Erythroblast (primary cell): Measurements from ENCODE around the gene ZNF398.
"Not testable (repeated sequence)": the region's sequence is repeated elsewhere in the genome, so short reads cannot be mapped to it uniquely, and the experiment has no call there.

ENCODE experiments used
- DNase-seq, 2 experiments: peaks; one replicate each; lab custom pipeline; 2025; lab: John Stamatoyannopoulos, UW
- GATA1 ChIP-seq: IDR thresholded peaks from 2 replicates; pipeline ENCODE4 v1.6.1; 2011; ENCODE audit warnings: low read depth, mild to moderate bottlenecking, control low read depth, low read length, moderate library complexity
- POLR2A ChIP-seq: IDR thresholded peaks from 2 replicates; pipeline ENCODE4 v1.6.1; 2011; ENCODE audit warnings: mild to moderate bottlenecking, low read length

Gene ZNF398

GRCh38 chr7:149220534-149220933, 73.3 kb downstream of the ZNF398 start:
- DNase-seq: no peak
- TF ChIP-seq POLR2A (no peak), GATA1 (no peak)

GRCh38 chr7:149223176-149223575, 75.9 kb downstream of the ZNF398 start:
- DNase-seq: no peak
- TF ChIP-seq POLR2A (no peak), GATA1 (no peak)

GRCh38 chr7:149223761-149224160, 76.5 kb downstream of the ZNF398 start:
- no peak for DNase-seq
- TF ChIP-seq POLR2A: no peak
- no peak for TF ChIP-seq GATA1

GRCh38 chr7:149224352-149224751, 77.1 kb downstream of the ZNF398 start:
- DNase-seq: no peak
- no peak for TF ChIP-seq GATA1
- no peak for TF ChIP-seq POLR2A

DNA sequence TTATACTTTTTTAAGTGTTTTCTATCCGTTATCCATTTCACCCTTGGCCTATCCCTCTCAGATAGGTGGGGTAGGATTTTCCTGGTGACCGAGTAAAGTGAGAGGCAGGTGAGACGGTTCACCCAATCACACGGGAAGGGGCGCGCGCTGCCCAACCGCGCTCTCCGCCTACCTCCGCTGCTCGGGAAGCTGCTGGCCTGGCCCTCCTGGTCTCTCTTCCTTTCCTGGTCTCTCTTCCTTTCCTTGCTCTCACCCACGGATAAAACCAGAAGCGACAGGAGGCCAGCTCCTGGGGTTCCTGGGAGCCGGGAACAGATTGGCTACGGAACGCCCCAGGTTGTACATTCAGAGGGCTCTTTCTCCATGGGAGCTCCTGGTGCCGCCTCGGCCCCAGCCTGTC, 77.9 kb downstream of the ZNF398 start:
- DNase-seq: no peak
- no peak for TF ChIP-seq POLR2A
- no peak for TF ChIP-seq GATA1

- no peak for DNase-seq
- TF ChIP-seq POLR2A: no peak
- no peak for TF ChIP-seq GATA1
Measured at GRCh38 chr7:149225656-149226055, 78.4 kb downstream of the ZNF398 start.

DNA sequence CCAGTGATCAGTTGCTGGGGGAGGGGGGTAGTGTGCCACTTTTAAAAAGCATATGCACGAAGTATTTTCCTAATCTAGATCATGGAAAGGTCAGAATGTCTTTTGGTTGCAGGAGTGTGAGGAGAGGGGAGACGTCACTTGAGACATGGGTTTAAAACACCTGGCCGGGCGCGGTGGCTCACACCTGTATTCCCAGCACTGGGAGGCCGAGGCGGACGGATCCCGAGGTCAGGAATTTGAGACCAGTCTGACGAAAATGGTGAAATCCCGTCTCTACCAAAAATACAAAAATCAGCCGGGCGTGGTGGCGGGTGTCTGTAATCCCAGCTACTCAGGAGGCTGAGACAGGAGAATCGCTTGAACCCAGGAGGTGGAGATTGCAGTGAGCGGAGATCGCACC, 79.1 kb downstream of the ZNF398 start:
- not testable (repeated sequence) for DNase-seq

DNA sequence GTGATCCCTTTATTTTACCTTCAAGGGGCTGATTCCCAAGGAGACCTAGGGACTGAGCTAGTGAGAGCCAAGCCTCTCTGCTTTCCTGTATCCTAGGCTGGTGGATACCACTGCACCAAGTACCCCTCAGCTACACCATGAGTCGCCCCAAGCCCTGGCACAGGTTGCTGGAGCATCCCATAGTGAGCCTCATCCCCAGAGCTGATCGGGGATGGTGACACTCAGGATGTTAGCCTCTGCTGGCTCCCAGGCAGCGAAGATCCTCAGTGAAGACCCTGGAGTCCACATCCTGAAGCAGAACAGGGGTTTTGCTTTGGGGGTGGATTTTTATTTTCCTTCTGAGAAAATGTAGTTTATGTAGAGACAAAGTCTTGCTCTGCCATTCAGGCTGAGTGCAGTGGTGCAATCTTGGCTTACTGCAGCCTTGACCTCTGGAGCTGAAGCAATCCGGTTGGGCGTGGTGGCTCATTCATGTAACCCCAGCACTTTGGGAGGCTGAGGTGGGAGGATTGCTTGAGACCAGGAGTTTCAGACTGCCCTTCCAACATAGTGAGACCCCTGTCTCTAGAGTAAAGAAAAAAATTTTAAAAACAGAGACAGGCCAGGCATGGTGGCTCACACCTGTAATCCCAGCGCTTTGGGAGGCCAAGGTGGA, 79.7 kb downstream of the ZNF398 start:
- TF ChIP-seq GATA1 (no peak), POLR2A (no peak)

GRCh38 chr7:149228831-149229471, 81.7 kb downstream of the ZNF398 start:
- no peak for TF ChIP-seq POLR2A
- TF ChIP-seq GATA1: no peak
- no peak for DNase-seq

More for the DNA sequence above, 79.7 kb downstream of the ZNF398 start:
- no peak for DNase-seq

GRCh38 chr7:149229526-149229925, 82.3 kb downstream of the ZNF398 start:
- no peak for TF ChIP-seq POLR2A
- TF ChIP-seq GATA1: no peak
- no peak for DNase-seq

GRCh38 chr7:149232362-149232761, 85.1 kb downstream of the ZNF398 start:
- TF ChIP-seq GATA1 (no peak), POLR2A (no peak)
- DNase-seq: no peak
